Inferior parietal cortex (tissue), 1 donor: Measurements from ENCODE around the gene WDR76.
A peak's percentile ranks its signal among the peaks of the same experiment; 100 is the strongest.

Experiments
- DNase-seq: peaks from one replicate; pipeline ENCODE4 v3.0.0-alpha.2; 2016; ENCODE audit errors: extremely low spot score

The WDR76 gene

GRCh38 chr15:43877371-43877770 is 50.6 kb downstream of the WDR76 start:
- DNase-seq: no peak

- no peak for DNase-seq
Measured at GRCh38 chr15:43878446-43878845, 51.6 kb downstream of the WDR76 start.

- no peak for DNase-seq
Measured at GRCh38 chr15:43879386-43880355, 52.9 kb downstream of the WDR76 start.

- DNase-seq: no peak
Measured at GRCh38 chr15:43880406-43881194, 53.8 kb downstream of the WDR76 start.

- no peak for DNase-seq
Measured at GRCh38 chr15:43881245-43881644, 54.4 kb downstream of the WDR76 start.

GRCh38 chr15:43881944-43882343 is 55.1 kb downstream of the WDR76 start:
- DNase-seq: no peak

GRCh38 chr15:43883571-43883970 is 56.8 kb downstream of the WDR76 start:
- DNase-seq: no peak

GRCh38 chr15:43886558-43886957 is 59.8 kb downstream of the WDR76 start:
- no peak for DNase-seq

- no peak for DNase-seq
Measured at GRCh38 chr15:43887901-43888300, 61.1 kb downstream of the WDR76 start.

GRCh38 chr15:43889042-43889441 is 62.2 kb downstream of the WDR76 start:
- DNase-seq: no peak

- no peak for DNase-seq
Measured at GRCh38 chr15:43893956-43894355, 67.2 kb downstream of the WDR76 start.

GRCh38 chr15:43895586-43895985 is 68.8 kb downstream of the WDR76 start:
- no peak for DNase-seq

- DNase-seq: no peak
Measured at GRCh38 chr15:43896543-43896942, 69.7 kb downstream of the WDR76 start.

GRCh38 chr15:43898891-43899290 is 72.1 kb downstream of the WDR76 start:
- DNase-seq: no peak

- no peak for DNase-seq
Measured at GRCh38 chr15:43899928-43900327, 73.1 kb downstream of the WDR76 start.

- DNase-seq: no peak
Measured at GRCh38 chr15:43900996-43901395, 74.2 kb downstream of the WDR76 start.

GRCh38 chr15:43901495-43901894 is 74.7 kb downstream of the WDR76 start:
- DNase-seq: no peak

GRCh38 chr15:43903864-43904290 is 77.1 kb downstream of the WDR76 start:
- peak; percentile 87 for DNase-seq

GRCh38 chr15:43905755-43906154 is 79.0 kb downstream of the WDR76 start:
- no peak for DNase-seq

GRCh38 chr15:43908516-43909050 is 81.8 kb downstream of the WDR76 start:
- no peak for DNase-seq

GRCh38 chr15:43911235-43911781 is 84.5 kb downstream of the WDR76 start:
- DNase-seq: peak; percentile 34

- no peak for DNase-seq
Measured at GRCh38 chr15:43912208-43912607, 85.4 kb downstream of the WDR76 start.
